ENCODE data around the gene NFYA. TPM values are rescaled to one million over a fixed set of nuclear protein-coding genes. Genes with fewer than 3 reads are reported as not detected.

Gene NFYA
- total and polyA plus RNA-seq, 2 of the 13 experiments (the other 11 are each of a cell fraction or from before 2014, with no cell fraction given), result 16.0 to 22.9 TPM

DNA sequence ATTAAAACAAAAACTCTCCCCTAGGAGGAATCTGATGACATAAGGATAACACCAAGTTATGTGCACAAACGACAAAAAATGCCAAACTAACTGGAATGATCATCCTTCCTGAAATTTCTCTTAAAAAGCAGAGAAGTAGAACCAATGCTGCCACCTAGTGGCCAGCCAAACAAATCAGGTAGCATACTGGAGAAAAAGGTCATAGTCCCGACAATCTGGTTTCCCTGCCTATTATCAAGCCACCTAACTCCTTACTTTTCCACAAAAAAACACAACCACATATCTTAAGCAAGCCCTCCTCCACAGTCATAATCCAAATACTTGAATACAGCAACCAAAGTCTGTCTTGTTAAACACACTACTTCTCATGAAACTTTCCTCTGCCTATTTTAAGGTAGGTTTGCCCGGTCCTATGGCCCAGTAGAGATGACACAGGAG, 5.9 kb upstream of the NFYA start (continued):
- TF ChIP-seq, protein P1, sequence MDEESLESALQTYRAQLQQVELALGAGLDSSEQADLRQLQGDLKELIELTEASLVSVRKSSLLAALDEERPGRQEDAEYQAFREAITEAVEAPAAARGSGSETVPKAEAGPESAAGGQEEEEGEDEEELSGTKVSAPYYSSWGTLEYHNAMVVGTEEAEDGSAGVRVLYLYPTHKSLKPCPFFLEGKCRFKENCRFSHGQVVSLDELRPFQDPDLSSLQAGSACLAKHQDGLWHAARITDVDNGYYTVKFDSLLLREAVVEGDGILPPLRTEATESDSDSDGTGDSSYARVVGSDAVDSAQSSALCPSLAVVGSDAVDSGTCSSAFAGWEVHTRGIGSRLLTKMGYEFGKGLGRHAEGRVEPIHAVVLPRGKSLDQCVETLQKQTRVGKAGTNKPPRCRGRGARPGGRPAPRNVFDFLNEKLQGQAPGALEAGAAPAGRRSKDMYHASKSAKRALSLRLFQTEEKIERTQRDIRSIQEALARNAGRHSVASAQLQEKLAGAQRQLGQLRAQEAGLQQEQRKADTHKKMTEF (CRISPR knock-in tag; IDR thresholded peaks at IDR 0.05), result no peak
- TF ChIP-seq ZNF143 (CRISPR knock-in tag; IDR thresholded peaks at IDR 0.05), result no peak
- TF ChIP-seq, protein P2, sequence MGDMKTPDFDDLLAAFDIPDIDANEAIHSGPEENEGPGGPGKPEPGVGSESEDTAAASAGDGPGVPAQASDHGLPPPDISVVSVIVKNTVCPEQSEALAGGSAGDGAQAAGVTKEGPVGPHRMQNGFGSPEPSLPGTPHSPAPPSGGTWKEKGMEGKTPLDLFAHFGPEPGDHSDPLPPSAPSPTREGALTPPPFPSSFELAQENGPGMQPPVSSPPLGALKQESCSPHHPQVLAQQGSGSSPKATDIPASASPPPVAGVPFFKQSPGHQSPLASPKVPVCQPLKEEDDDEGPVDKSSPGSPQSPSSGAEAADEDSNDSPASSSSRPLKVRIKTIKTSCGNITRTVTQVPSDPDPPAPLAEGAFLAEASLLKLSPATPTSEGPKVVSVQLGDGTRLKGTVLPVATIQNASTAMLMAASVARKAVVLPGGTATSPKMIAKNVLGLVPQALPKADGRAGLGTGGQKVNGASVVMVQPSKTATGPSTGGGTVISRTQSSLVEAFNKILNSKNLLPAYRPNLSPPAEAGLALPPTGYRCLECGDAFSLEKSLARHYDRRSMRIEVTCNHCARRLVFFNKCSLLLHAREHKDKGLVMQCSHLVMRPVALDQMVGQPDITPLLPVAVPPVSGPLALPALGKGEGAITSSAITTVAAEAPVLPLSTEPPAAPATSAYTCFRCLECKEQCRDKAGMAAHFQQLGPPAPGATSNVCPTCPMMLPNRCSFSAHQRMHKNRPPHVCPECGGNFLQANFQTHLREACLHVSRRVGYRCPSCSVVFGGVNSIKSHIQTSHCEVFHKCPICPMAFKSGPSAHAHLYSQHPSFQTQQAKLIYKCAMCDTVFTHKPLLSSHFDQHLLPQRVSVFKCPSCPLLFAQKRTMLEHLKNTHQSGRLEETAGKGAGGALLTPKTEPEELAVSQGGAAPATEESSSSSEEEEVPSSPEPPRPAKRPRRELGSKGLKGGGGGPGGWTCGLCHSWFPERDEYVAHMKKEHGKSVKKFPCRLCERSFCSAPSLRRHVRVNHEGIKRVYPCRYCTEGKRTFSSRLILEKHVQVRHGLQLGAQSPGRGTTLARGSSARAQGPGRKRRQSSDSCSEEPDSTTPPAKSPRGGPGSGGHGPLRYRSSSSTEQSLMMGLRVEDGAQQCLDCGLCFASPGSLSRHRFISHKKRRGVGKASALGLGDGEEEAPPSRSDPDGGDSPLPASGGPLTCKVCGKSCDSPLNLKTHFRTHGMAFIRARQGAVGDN (CRISPR knock-in tag; IDR thresholded peaks at IDR 0.05), result no peak
- TF ChIP-seq NBN (conservative IDR thresholded peaks at IDR 0.05), result no peak
- no peak for TF ChIP-seq SOX6 (IDR thresholded peaks at IDR 0.05)
- no peak for TF ChIP-seq SOX6 (CRISPR knock-in tag; IDR thresholded peaks at IDR 0.05)
- no peak for TF ChIP-seq U2AF1 (optimal IDR thresholded peaks at IDR 0.05; ENCODE audit: low read depth, low read length)
- TF ChIP-seq MED1 (CRISPR knock-in tag; IDR thresholded peaks at IDR 0.05), result peak; percentile 12; the same call in 1 of the 2 replicates
- TF ChIP-seq ZNF550 (CRISPR knock-in tag; IDR thresholded peaks at IDR 0.05; ENCODE audit: borderline replicate concordance), result no peak
- no peak for TF ChIP-seq POLR2AphosphoS2 (IDR thresholded peaks at IDR 0.05; ENCODE audit: low read depth, low read length)
- 0 out of 2 replicates have a peak, but pooled peaks have one; percentile 13 for TF ChIP-seq NCOA2 (CRISPR knock-in tag; IDR thresholded peaks at IDR 0.05)
- TF ChIP-seq ZNF670 (CRISPR knock-in tag; IDR thresholded peaks at IDR 0.05; ENCODE audit: borderline replicate concordance), result no peak
- peak; percentile 17; the same call in 1 of the 2 replicates for TF ChIP-seq ZNF331 (CRISPR knock-in tag; IDR thresholded peaks at IDR 0.05)
- no peak for TF ChIP-seq ZSCAN20 (CRISPR knock-in tag; IDR thresholded peaks at IDR 0.05; ENCODE audit: borderline replicate concordance)
- TF ChIP-seq MLLT10 (CRISPR knock-in tag; IDR thresholded peaks at IDR 0.05), result no peak
- no peak for TF ChIP-seq XBP1 (CRISPR knock-in tag; IDR thresholded peaks at IDR 0.05)
- 0 out of 2 replicates have a peak, but pooled peaks have one; percentile 43 for TF ChIP-seq ZNF747 (CRISPR knock-in tag; IDR thresholded peaks at IDR 0.05; ENCODE audit: borderline replicate concordance)
- no peak for TF ChIP-seq ZNF615 (CRISPR knock-in tag; IDR thresholded peaks at IDR 0.05; ENCODE audit: borderline replicate concordance)
- TF ChIP-seq ZZZ3 (CRISPR knock-in tag; IDR thresholded peaks at IDR 0.05; ENCODE audit: borderline replicate concordance), result no peak
- TF ChIP-seq XRCC5 (optimal IDR thresholded peaks at IDR 0.05; ENCODE audit: low read length), result peak; percentile 22
- TF ChIP-seq ZNF501 (CRISPR knock-in tag; IDR thresholded peaks at IDR 0.05), result no peak
- no peak for TF ChIP-seq SSRP1 (CRISPR knock-in tag; IDR thresholded peaks at IDR 0.05)
- TF ChIP-seq GATAD1 (CRISPR knock-in tag; IDR thresholded peaks at IDR 0.05), result peak; percentile 48; the same call in 1 of the 2 replicates
- TF ChIP-seq ZNF749 (CRISPR knock-in tag; IDR thresholded peaks at IDR 0.05; ENCODE audit: borderline replicate concordance), result no peak
- no peak for TF ChIP-seq MZF1 (CRISPR knock-in tag; IDR thresholded peaks at IDR 0.05; ENCODE audit: borderline replicate concordance)
- TF ChIP-seq, protein P3, sequence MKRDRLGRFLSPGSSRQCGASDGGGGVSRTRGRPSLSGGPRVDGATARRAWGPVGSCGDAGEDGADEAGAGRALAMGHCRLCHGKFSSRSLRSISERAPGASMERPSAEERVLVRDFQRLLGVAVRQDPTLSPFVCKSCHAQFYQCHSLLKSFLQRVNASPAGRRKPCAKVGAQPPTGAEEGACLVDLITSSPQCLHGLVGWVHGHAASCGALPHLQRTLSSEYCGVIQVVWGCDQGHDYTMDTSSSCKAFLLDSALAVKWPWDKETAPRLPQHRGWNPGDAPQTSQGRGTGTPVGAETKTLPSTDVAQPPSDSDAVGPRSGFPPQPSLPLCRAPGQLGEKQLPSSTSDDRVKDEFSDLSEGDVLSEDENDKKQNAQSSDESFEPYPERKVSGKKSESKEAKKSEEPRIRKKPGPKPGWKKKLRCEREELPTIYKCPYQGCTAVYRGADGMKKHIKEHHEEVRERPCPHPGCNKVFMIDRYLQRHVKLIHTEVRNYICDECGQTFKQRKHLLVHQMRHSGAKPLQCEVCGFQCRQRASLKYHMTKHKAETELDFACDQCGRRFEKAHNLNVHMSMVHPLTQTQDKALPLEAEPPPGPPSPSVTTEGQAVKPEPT (CRISPR knock-in tag; IDR thresholded peaks at IDR 0.05; ENCODE audit: low read depth), result no peak
